Measurements from ENCODE around the gene ATF7IP2. TPM values are rescaled to one million over a fixed set of nuclear protein-coding genes. Genes with fewer than 3 reads are reported as not detected.

Gene ATF7IP2
- total and polyA plus RNA-seq, 2 experiments from 2014 or later = 1.1 to 1.3 TPM

- H3K79me2 ChIP-seq (ENCODE audit: insufficient read depth) = no peaks in the 10 kb centered on the region
- no peaks in the 10 kb centered on the region for H3K9me2 ChIP-seq (ENCODE audit: insufficient read depth)
- H4K20me1 ChIP-seq (ENCODE audit: insufficient read depth) = no peaks in the 10 kb centered on the region
- no peaks in the 10 kb centered on the region for H3K27me3 ChIP-seq (replicated peaks; ENCODE audit: insufficient read depth)
- H3K9me3 ChIP-seq (ENCODE audit: low read depth) = no peaks in the 10 kb centered on the region
- peak; percentile 85 for DNase-seq
- no peak overlapping the region for H3K27ac ChIP-seq
- no peak overlapping the region for H3K4me3 ChIP-seq
- no peak overlapping the region for H2AFZ ChIP-seq
- no peak overlapping the region for H3K9ac ChIP-seq
- H3K4me2 ChIP-seq (ENCODE audit: unreplicated experiment) = no peak overlapping the region
- in situ Hi-C loops (cut with MboI) = loop anchor here (5.0 to 10.0 kb wide), 2 partner anchors 223 to 405 kb away; no protein-coding TSS in a partner anchor
- WGBS, 2 experiments (ENCODE audit: low coverage in 1 of 2, low lambda C conversion rate in 2 of 2, missing lambda C conversion rate in 2 of 2) = 33 to 39% methylated on average over 6 of the region's 6 CpGs
- TF ChIP-seq EZH2phosphoT487 (IDR thresholded peaks at IDR 0.05; ENCODE audit: insufficient read depth, low read depth) = no peak
- TF ChIP-seq EZH2 (IDR thresholded peaks at IDR 0.05; ENCODE audit: insufficient read depth, poor library complexity, severe bottlenecking) = no peak
- no peaks in the 10 kb centered on the region for H3K36me3 ChIP-seq (ENCODE audit: low read depth)
- H3F3A ChIP-seq (ENCODE audit: insufficient read depth) = no peaks in the 10 kb centered on the region
- H3K4me1 ChIP-seq (ENCODE audit: insufficient read depth) = no peaks in the 10 kb centered on the region
These were observed 123.7 kb downstream of the ATF7IP2 start for GRCh38 chr16:10509534-10510025.

- Histone ChIP-seq H3K27ac (no peak overlapping the region), H3K36me3 (ENCODE audit: low read depth) (no peaks in the 10 kb centered on the region), H2AFZ (no peak overlapping the region), H3K9me2 (ENCODE audit: insufficient read depth) (no peaks in the 10 kb centered on the region), H3K79me2 (ENCODE audit: insufficient read depth) (no peaks in the 10 kb centered on the region), H3K4me1 (ENCODE audit: insufficient read depth) (peaks cover 5% of the 10 kb centered on the region), H3K9me3 (ENCODE audit: low read depth) (no peaks in the 10 kb centered on the region), H3K4me2 (ENCODE audit: unreplicated experiment) (no peak overlapping the region), H3F3A (ENCODE audit: insufficient read depth) (no peaks in the 10 kb centered on the region), H4K20me1 (ENCODE audit: insufficient read depth) (no peaks in the 10 kb centered on the region), H3K4me3 (no peak overlapping the region), H3K27me3 (replicated peaks; ENCODE audit: insufficient read depth) (no peaks in the 10 kb centered on the region), H3K9ac (no peak overlapping the region)
- TF ChIP-seq EZH2 (IDR thresholded peaks at IDR 0.05; ENCODE audit: insufficient read depth, poor library complexity, severe bottlenecking) (no peak), EZH2phosphoT487 (IDR thresholded peaks at IDR 0.05; ENCODE audit: insufficient read depth, low read depth) (no peak)
- in situ Hi-C loops (cut with MboI) = loop anchor here (5.0 to 10.0 kb wide), 2 partner anchors 222 to 405 kb away; no protein-coding TSS in a partner anchor
- DNase-seq = no peak
- WGBS, 2 experiments (ENCODE audit: low coverage in 1 of 2, low lambda C conversion rate in 2 of 2, missing lambda C conversion rate in 2 of 2) = 49 to 88% methylated on average over 1 to 2 of the region's 2 CpGs
These were observed 124.4 kb downstream of the ATF7IP2 start for GRCh38 chr16:10510279-10510678.

DNA sequence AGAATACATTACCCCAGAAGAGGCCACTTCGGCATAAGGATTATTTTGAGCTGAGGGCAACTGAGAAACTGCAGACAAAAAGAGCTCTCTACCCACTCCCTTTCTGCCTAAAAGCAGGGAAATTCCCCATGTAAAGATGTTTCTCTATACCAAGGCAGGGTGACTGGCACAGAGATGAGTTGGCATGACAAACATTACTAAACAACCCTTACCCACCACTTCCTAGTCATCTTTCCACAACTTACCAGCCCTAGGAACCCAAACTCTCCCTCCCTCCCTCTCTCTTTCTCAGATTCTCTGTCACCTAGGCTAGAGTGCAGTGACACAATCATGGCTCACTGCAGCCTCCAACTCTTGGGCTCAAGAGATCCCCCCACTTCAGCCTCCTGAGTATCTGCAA, 126.0 kb downstream of the ATF7IP2 start:
- in situ Hi-C loops (cut with MboI) = loop anchor here (5.0 to 10.0 kb wide), 2 partner anchors 220 to 403 kb away; no protein-coding TSS in a partner anchor
- WGBS, 2 experiments (ENCODE audit: low coverage in 1 of 2, low lambda C conversion rate in 2 of 2, missing lambda C conversion rate in 2 of 2) = 95 to 100% methylated on average over 1 of the region's 1 CpG
- no peaks in the 10 kb centered on the region for H3K36me3 ChIP-seq (ENCODE audit: low read depth)
- no peaks in the 10 kb centered on the region for H3K9me3 ChIP-seq (ENCODE audit: low read depth)
- no peak overlapping the region for H3K27ac ChIP-seq
- no peaks in the 10 kb centered on the region for H3K27me3 ChIP-seq (replicated peaks; ENCODE audit: insufficient read depth)
- DNase-seq = no peak
- H3K9me2 ChIP-seq (ENCODE audit: insufficient read depth) = no peaks in the 10 kb centered on the region
- no peaks in the 10 kb centered on the region for H4K20me1 ChIP-seq (ENCODE audit: insufficient read depth)
- H3K79me2 ChIP-seq (ENCODE audit: insufficient read depth) = no peaks in the 10 kb centered on the region
- H3K9ac ChIP-seq = no peak overlapping the region
- peaks cover 5% of the 10 kb centered on the region for H3K4me1 ChIP-seq (ENCODE audit: insufficient read depth)
- TF ChIP-seq EZH2 (IDR thresholded peaks at IDR 0.05; ENCODE audit: insufficient read depth, poor library complexity, severe bottlenecking) (no peak), EZH2phosphoT487 (IDR thresholded peaks at IDR 0.05; ENCODE audit: insufficient read depth, low read depth) (no peak)
- H3K4me3 ChIP-seq = no peak overlapping the region
- H3K4me2 ChIP-seq (ENCODE audit: unreplicated experiment) = no peak overlapping the region
- H3F3A ChIP-seq (ENCODE audit: insufficient read depth) = no peaks in the 10 kb centered on the region
- H2AFZ ChIP-seq = no peak overlapping the region

DNA sequence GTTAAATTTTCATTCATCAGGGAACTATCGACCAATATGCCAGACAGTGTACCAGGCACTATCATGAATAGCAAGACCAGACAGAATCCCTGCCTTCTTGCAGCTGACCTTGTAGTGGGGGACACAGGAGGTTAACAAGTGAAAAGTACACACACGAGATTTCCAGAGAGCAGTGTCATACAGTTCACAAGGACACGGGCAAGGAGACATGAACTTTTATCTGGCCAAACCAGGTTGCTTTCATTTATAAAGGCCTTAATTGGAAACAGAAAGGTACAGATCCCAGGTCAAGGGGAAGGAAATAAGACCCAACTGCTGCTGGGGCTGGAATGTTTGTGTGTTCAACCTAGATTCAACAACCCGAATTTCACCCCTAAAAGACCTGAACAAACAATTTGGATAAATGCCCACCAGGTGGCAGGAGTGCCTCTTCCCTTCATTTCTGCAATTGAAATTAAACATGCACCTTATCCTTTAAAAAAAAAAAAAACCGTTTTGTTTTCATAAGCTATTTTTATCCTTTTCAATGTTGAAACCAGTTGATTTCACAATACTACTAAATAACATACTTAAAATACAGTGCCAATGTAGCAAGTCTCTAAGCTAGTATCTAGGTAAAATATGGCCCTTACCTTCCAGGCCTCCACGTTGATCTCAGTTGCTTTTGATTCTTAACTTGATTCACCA, 128.7 kb downstream of the ATF7IP2 start:
- Histone ChIP-seq H3K79me2 (ENCODE audit: insufficient read depth) (no peaks in the 10 kb centered on the region), H3K27ac (no peak overlapping the region), H3K4me3 (no peak overlapping the region), H3K27me3 (replicated peaks; ENCODE audit: insufficient read depth) (no peaks in the 10 kb centered on the region), H3K36me3 (ENCODE audit: low read depth) (no peaks in the 10 kb centered on the region), H3K9me3 (ENCODE audit: low read depth) (no peaks in the 10 kb centered on the region), H3F3A (ENCODE audit: insufficient read depth) (no peaks in the 10 kb centered on the region), H4K20me1 (ENCODE audit: insufficient read depth) (no peaks in the 10 kb centered on the region), H2AFZ (no peak overlapping the region), H3K9me2 (ENCODE audit: insufficient read depth) (no peaks in the 10 kb centered on the region), H3K4me2 (ENCODE audit: unreplicated experiment) (no peak overlapping the region), H3K4me1 (ENCODE audit: insufficient read depth) (peaks cover 5% of the 10 kb centered on the region), H3K9ac (no peak overlapping the region)
- in situ Hi-C loops (cut with MboI) = loop anchor here (5.0 to 10.0 kb wide), 2 partner anchors 218 to 400 kb away; no protein-coding TSS in a partner anchor
- WGBS, 2 experiments (ENCODE audit: low coverage in 1 of 2, low lambda C conversion rate in 2 of 2, missing lambda C conversion rate in 2 of 2) = 16 to 20% methylated on average over 6 of the region's 6 CpGs
- TF ChIP-seq EZH2 (IDR thresholded peaks at IDR 0.05; ENCODE audit: insufficient read depth, poor library complexity, severe bottlenecking) (no peak), EZH2phosphoT487 (IDR thresholded peaks at IDR 0.05; ENCODE audit: insufficient read depth, low read depth) (no peak)
- DNase-seq = peak; percentile 76

All from GM23248 (cell line).